Measurements from ENCODE around the gene FAF1.
"Not testable (repeated sequence)": the region's sequence is repeated elsewhere in the genome, so short reads cannot be mapped to it uniquely, and the experiment has no call there.

Gene FAF1

GRCh38 chr1:50959913-50960844 lies at the start of gene FAF1:
Gene FAF1 (minus strand): TSS chr1:50960267. CDS start chr1:50959811, 456 bp downstream.
- peak; percentile 96 for DNase-seq (ENCODE audit: low spot score)

- DNase-seq (ENCODE audit: low spot score): no peak
Observed at GRCh38 chr1:51009381-51009780, 49.3 kb upstream of the FAF1 start.

GRCh38 chr1:51005549-51005948 lies 45.5 kb upstream of the FAF1 start:
- DNase-seq (ENCODE audit: low spot score): not testable (repeated sequence)

DNA sequence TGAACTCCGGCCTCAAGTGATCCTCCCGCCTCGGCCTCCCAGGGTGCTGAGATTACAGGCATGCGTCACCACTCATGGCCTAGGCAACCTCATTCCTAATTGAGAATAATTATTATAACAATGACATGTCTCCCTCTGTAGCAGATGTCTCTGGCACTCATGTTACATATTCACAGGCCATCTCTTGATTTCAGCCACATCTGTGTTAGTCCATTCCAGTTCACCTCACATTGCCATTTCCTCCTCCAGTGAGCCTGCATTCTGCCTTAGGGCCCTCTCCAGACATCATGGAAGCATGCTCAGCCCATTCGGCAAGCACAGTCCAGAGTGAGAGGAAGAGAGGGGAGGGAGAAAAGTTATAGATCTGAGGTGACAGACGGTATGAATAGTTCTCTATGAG lies 42.4 kb upstream of the FAF1 start:
- no peak for DNase-seq (ENCODE audit: low spot score)

- no peak for DNase-seq (ENCODE audit: low spot score)
Observed at GRCh38 chr1:51000651-51001050, 40.6 kb upstream of the FAF1 start.

DNA sequence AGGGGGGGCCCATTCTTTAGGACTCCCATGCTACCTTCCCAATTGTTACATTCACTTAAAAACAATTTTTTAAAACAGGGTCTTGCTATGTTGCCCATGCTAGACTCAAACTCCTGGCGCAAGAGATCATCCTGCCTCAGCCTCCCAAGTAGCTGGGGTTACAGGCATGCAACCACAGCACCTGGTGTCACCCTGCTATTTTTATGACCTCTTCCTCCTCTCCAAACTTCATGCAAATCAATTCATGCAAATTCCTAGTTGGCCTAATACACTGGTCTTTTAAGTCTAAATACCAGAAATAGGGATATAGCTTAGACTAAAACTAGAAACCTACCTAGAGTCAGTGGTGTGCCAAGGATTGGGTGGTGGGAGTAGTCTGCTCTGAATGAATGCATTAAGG lies 40.1 kb upstream of the FAF1 start:
- no peak for DNase-seq (ENCODE audit: low spot score)

DNA sequence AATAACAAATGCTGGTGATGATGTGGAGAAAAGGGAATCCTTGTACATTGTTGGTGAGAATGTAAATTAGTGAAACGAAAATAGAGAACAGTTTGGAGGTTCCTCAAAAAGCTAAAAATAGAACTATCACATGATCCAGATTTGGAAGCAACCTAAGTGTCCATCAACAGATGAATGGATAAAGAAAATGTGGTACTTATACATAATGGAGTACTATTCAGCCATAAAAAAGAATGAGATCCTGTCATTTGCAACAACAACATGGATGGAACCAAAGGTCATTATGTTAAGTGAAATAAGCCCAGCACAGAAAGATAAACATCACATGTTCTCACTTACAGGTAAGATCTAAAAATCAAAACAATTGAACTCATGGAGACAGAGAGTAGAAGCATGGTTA lies 39.3 kb upstream of the FAF1 start:
- not testable (repeated sequence) for DNase-seq (ENCODE audit: low spot score)

DNA sequence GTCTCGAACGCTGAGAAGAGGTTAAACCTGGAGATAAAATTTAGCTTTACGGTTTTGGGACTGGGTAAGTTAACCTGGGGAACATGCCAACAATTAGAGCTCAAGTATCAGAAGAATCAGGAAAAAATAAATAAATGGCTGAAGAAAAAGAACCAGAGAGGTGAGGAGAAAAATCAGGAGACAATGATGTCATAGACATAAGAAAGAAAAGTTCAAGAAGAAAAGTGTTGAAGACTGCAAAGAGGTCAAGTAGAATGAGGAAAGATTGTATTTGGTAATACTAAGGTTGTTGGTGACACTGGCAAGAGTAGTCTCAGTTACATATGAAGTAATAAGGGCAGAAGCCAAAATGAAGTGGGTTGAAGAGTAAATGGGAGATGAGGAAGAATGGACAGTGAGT lies 36.0 kb upstream of the FAF1 start:
- no peak for DNase-seq (ENCODE audit: low spot score)

- no peak for DNase-seq (ENCODE audit: low spot score)
Observed at GRCh38 chr1:50995651-50996050, 35.6 kb upstream of the FAF1 start.

DNA sequence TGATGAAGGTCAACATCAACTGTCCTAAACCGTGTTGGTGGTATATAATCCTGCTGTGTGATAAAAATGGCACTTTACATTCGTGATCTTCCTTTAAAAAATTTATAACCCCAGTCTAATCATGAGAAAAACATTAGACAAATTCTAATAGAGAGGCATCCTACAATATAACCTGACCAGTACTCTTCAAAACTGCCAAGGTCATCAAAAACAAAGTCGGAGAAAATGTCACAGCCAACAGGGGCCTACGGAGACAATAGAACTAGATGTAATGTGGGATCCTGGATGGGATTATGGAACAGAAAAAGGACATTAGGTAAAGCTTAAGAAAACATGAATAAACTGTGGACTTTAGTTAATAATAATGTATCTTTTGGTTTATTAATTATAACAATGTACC lies 34.9 kb upstream of the FAF1 start:
- no peak for DNase-seq (ENCODE audit: low spot score)

- DNase-seq (ENCODE audit: low spot score): no peak
Observed at GRCh38 chr1:50993645-50994044, 33.6 kb upstream of the FAF1 start.

- no peak for DNase-seq (ENCODE audit: low spot score)
Observed at GRCh38 chr1:50992532-50993318, 32.7 kb upstream of the FAF1 start.

GRCh38 chr1:50989694-50990093 lies 29.6 kb upstream of the FAF1 start:
- DNase-seq (ENCODE audit: low spot score): no peak

GRCh38 chr1:50986653-50987052 lies 26.6 kb upstream of the FAF1 start:
- no peak for DNase-seq (ENCODE audit: low spot score)

DNA sequence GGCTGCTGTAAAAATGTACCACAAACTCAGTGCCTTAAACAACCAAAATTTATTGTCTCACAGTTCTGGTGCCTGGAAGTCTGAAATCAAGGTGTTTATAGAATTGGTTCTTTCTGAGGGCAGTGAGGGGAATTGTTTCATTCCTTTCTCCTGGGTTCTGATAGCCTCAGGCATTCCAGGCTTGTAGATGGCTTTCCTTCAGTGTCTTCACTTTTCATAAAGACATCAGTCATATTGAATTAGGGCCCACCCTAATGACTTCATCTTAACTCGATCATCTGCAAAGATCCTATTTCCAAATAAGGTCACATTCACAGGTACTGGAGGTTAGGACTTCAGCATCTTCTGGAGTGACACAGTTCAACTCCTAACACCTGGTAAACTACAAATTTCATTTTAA lies 25.0 kb upstream of the FAF1 start:
- peak; percentile 56 for DNase-seq (ENCODE audit: low spot score)

DNA sequence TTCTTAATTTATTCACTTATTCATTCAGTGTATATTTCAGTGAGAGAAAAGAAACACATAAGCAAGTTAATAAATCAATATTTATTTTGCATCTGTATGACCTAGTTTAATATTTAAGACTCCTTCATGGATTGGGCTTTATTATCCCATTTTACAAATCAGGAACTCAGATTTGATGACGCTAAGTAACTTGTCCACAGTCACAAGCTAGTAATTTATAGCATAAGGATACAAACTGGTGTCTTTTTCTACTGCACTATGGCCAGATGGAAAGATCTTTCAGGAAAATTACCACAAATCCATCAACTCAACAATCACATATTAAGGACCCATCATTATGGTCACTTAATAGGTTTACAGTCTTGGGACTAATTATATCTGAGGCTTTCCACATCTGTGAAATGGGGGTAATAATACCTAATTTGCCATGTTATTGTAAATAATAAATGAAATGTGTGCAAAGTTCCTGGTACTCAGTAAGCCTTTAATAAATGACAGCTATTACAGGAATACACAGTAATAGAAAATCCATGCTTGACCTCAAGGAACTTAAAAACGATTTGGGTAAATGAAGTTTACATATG lies 23.2 kb upstream of the FAF1 start:
- DNase-seq (ENCODE audit: low spot score): no peak

GRCh38 chr1:50982611-50983010 lies 22.5 kb upstream of the FAF1 start:
- DNase-seq (ENCODE audit: low spot score): no peak

GRCh38 chr1:50981741-50982140 lies 21.7 kb upstream of the FAF1 start:
- DNase-seq (ENCODE audit: low spot score): no peak

- no peak for DNase-seq (ENCODE audit: low spot score)
Observed at GRCh38 chr1:50980505-50980904, 20.4 kb upstream of the FAF1 start.

GRCh38 chr1:50979937-50980336 lies 19.9 kb upstream of the FAF1 start:
- DNase-seq (ENCODE audit: low spot score): no peak

GRCh38 chr1:50978852-50979781 lies 19.1 kb upstream of the FAF1 start:
- DNase-seq (ENCODE audit: low spot score): peak; percentile 62

Measured in cerebellar cortex (tissue), 1 donor.